Ascending aorta (tissue), 2 donors: ENCODE results near the gene PON3. TPM values are rescaled to one million over a fixed set of nuclear protein-coding genes. Genes with fewer than 3 reads are reported as not detected.

ENCODE experiments used
- DNase-seq, 2 donors: peaks; one replicate each; pipeline ENCODE4 v3.0.0-alpha.2; 2019; ENCODE audit warnings: low spot score in 2 of 2
- H3K27ac ChIP-seq, 2 donors: fragments of 200-600 bp; sonication (generic); one replicate each; pipeline ENCODE4 v1.5.1; 2016 to 2017; ENCODE audit warnings: mild to moderate bottlenecking in 1 of 2
- H3K27me3 ChIP-seq: fragments of 200-600 bp; sonication (generic); one replicate; pipeline ENCODE4 v1.5.1; 2017
- H3K36me3 ChIP-seq, 2 donors: fragments of 200-600 bp; sonication (generic); one replicate each; pipeline ENCODE4 v1.5.1; 2016
- H3K4me1 ChIP-seq, 2 donors: fragments of 200-600 bp; sonication (generic); one replicate each; pipeline ENCODE4 v1.5.1; 2016 to 2017; ENCODE audit warnings: mild to moderate bottlenecking in 1 of 2
- H3K4me3 ChIP-seq, 2 donors: fragments of 200-600 bp; sonication (generic); one replicate each; pipeline ENCODE4 v1.5.1; 2016 to 2017; ENCODE audit warnings: mild to moderate bottlenecking in 1 of 2
- H3K9me3 ChIP-seq, 2 donors: fragments of 200-600 bp; sonication (generic); one replicate each; pipeline ENCODE4 v1.5.1; 2016
- CTCF ChIP-seq, 3 experiments: fragments of 200-600 bp in 2 of 3; fragments of 450-650 bp in 1 of 3; sonication (generic) in 2 of 3; IDR thresholded peaks; one replicate each; pipeline ENCODE4 v1.5.1; 2016 to 2019; ENCODE audit warnings: antibody characterized with exemption in 3 of 3, mild to moderate bottlenecking in 1 of 3, moderate library complexity in 1 of 3
- intact Hi-C: fragments of 100-400 bp; cut with DNase I; formaldehyde crosslinking; loops from one replicate; pipeline ENCODE4 v1.15.1; 2023
- total RNA-seq: library from RNA; depleted of rRNA; stranded (reverse); fragments of >200 nt; gene quantifications from one replicate; pipeline ENCODE4 v1.1.0, GENCODE V29; 2016

PON3 gene
- total RNA-seq, 1 donor from 2014 or later, result not detected

DNA sequence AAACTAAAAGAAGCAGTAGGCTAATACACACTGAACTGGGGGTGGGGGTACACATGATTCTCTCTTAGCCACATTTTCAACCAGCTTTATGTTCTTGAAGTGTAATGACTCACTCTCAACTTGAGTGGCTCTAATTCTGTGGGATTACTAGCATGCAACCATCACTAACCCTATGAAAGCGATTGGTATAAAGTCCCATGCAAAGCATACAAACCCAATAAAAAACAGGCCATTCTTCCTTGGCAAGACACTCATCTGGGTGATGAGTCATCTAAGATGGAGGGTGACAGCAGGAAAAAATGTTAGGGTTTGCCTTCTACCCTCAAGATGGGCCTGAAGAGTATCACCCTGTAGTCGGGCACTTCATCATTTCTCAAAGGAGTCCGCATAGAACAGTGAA is 14.9 kb upstream of the PON3 start:
- DNase-seq, result no peak
- Histone ChIP-seq H3K36me3 (peaks cover 21 to 30% of the 10 kb centered on the region in 2 donors), H3K27me3 (no peaks in the 10 kb centered on the region), H3K4me1 (no peaks in the 10 kb centered on the region), H3K4me3 (no peak overlapping the region), H3K9me3 (no peaks in the 10 kb centered on the region), H3K27ac (no peak overlapping the region)
- intact Hi-C loops, result no loop called here
- TF ChIP-seq CTCF (IDR thresholded peaks at IDR 0.05), result no peak

- peaks cover 18 to 30% of the 10 kb centered on the region in 2 donors for H3K36me3 ChIP-seq
- no peak for TF ChIP-seq CTCF (IDR thresholded peaks at IDR 0.05)
- intact Hi-C loops, result no loop called here
Observed at GRCh38 chr7:95407751-95408150, 11.6 kb upstream of the PON3 start.

GRCh38 chr7:95405800-95406199 is 9.6 kb upstream of the PON3 start:
- H3K36me3 ChIP-seq, result peaks cover 10 to 22% of the 10 kb centered on the region in 2 donors
- no peak overlapping the region for H3K4me3 ChIP-seq
- TF ChIP-seq CTCF (IDR thresholded peaks at IDR 0.05), result no peak
- no peaks in the 10 kb centered on the region for H3K27me3 ChIP-seq
- no peaks in the 10 kb centered on the region for H3K9me3 ChIP-seq
- intact Hi-C loops, result no loop called here
- no peaks in the 10 kb centered on the region for H3K4me1 ChIP-seq
- H3K27ac ChIP-seq, result no peak overlapping the region
- DNase-seq, result no peak

More at GRCh38 chr7:95407751-95408150, 11.6 kb upstream of the PON3 start:
- Histone ChIP-seq H3K4me1 (no peaks in the 10 kb centered on the region), H3K27ac (no peak overlapping the region), H3K4me3 (no peak overlapping the region), H3K9me3 (no peaks in the 10 kb centered on the region), H3K27me3 (no peaks in the 10 kb centered on the region)
- DNase-seq, result no peak

DNA sequence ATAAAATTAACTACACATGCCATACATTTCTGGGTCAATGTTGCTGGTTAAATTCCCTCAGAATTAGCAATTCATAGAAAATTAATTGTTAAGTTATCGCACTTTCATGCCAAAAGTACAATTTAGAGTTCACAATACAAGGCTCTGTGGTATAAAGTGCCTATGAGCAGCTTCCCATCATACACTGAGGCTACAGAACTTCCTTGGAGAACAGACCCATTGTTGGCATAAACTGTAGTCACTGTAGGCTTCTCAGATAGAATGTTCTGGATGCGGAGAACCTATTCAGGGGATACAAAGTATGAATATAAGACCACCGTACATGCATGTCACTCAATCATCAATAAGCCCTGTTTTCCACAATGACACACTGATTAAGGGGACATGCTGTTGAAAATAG is 9.0 kb upstream of the PON3 start:
- no peak for DNase-seq
- intact Hi-C loops, result no loop called here
- H3K9me3 ChIP-seq, result no peaks in the 10 kb centered on the region
- no peak overlapping the region for H3K4me3 ChIP-seq
- no peaks in the 10 kb centered on the region for H3K27me3 ChIP-seq
- no peak for TF ChIP-seq CTCF (IDR thresholded peaks at IDR 0.05)
- H3K4me1 ChIP-seq, result no peaks in the 10 kb centered on the region
- peaks cover 5 to 17% of the 10 kb centered on the region in 2 donors for H3K36me3 ChIP-seq
- no peak overlapping the region for H3K27ac ChIP-seq

DNA sequence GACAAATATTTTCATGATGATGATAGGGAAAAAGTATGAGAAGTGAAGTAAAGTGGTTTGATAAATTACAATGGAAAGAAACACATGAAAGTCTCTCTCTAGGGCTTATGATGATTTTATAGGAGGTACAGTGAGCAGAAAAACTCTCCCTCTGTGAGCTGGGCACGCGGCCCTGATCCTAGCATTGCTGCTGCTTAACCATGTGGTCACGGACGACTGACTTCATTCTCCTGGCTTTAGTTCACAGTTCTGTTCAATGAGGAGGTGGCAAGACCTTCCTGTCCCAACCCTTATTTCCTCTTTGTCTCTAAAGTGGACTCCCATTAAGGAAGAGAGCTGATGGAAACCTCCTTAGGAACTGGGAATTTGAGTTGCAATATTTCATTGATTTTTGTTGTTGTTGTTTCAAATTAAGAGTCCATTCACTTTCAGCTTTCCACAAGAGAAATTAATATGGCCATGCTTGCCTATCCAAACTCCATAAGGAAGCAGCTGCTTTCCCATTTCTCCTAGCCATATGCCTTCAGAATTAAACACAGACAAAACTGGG is 8.2 kb upstream of the PON3 start:
- intact Hi-C loops, result no loop called here
- Histone ChIP-seq H3K27ac (no peak overlapping the region), H3K9me3 (no peaks in the 10 kb centered on the region), H3K27me3 (no peaks in the 10 kb centered on the region), H3K36me3 (peaks cover 0 to 17% of the 10 kb centered on the region in 2 donors), H3K4me1 (no peaks in the 10 kb centered on the region), H3K4me3 (no peak overlapping the region)
- TF ChIP-seq CTCF (IDR thresholded peaks at IDR 0.05), result no peak
- DNase-seq, result no peak
